H9 (cell line): ENCODE data around the gene NTNG2. TPM values are rescaled to one million over a fixed set of nuclear protein-coding genes. Genes with fewer than 3 reads are reported as not detected.

Experiments
- DNase-seq: peaks from one replicate; pipeline ENCODE4 v3.0.0-alpha.2; 2017
- H2AFZ ChIP-seq: one replicate; pipeline ENCODE4 v1.6.1; 2013; ENCODE audit warnings: mild to moderate bottlenecking, low read length, control low read depth, moderate library complexity
- H2AK5ac ChIP-seq: 2 replicates; pipeline ENCODE4 v1.6.1; 2013; ENCODE audit warnings: low read length, control low read depth, mixed read lengths; ENCODE audit not compliant: insufficient read length
- H2BK120ac ChIP-seq: one replicate; pipeline ENCODE4 v1.6.1; 2013; ENCODE audit warnings: low read depth, mild to moderate bottlenecking, low read length, control low read depth, inconsistent platforms; ENCODE audit not compliant: poor library complexity, severe bottlenecking
- H2BK12ac ChIP-seq: 2 replicates; pipeline ENCODE4 v1.6.1; 2013; ENCODE audit warnings: low read length, control low read depth, mixed read lengths, low read depth; ENCODE audit not compliant: insufficient read length
- H2BK15ac ChIP-seq: 2 replicates; pipeline ENCODE4 v1.6.1; 2013; ENCODE audit warnings: low read depth, low read length, control low read depth
- H2BK20ac ChIP-seq: one replicate; pipeline ENCODE4 v1.6.1; 2013; ENCODE audit warnings: low read depth, mild to moderate bottlenecking, low read length, control low read depth, inconsistent platforms; ENCODE audit not compliant: poor library complexity, severe bottlenecking
- H2BK5ac ChIP-seq: 2 replicates; pipeline ENCODE4 v1.6.1; 2013; ENCODE audit warnings: low read length, control low read depth, mixed read lengths; ENCODE audit not compliant: insufficient read length
- H3K14ac ChIP-seq: 2 replicates; pipeline ENCODE4 v1.6.1; 2013; ENCODE audit warnings: low read length, control low read depth; ENCODE audit not compliant: insufficient read depth
- H3K18ac ChIP-seq: 2 replicates; pipeline ENCODE4 v1.6.1; 2013; ENCODE audit warnings: low read depth, mild to moderate bottlenecking, mixed read lengths, low read length, control low read depth; ENCODE audit not compliant: insufficient read length
- H3K23ac ChIP-seq: 2 replicates; pipeline ENCODE4 v1.6.1; 2013; ENCODE audit warnings: low read length, control low read depth, mixed read lengths, low read depth; ENCODE audit not compliant: insufficient read length
- H3K23me2 ChIP-seq: 2 replicates; pipeline ENCODE4 v1.6.1; 2013; ENCODE audit warnings: low read depth, mild to moderate bottlenecking, mixed read lengths, low read length, control low read depth; ENCODE audit not compliant: insufficient read length, poor library complexity, severe bottlenecking
- H3K27ac ChIP-seq: 2 replicates; pipeline ENCODE4 v1.5.1; 2013; ENCODE audit warnings: low read length, control low read depth, mixed read lengths, low read depth; ENCODE audit not compliant: insufficient read length
- H3K27me3 ChIP-seq: 2 replicates; pipeline ENCODE4 v1.6.1; 2013; ENCODE audit warnings: low read length, control low read depth, inconsistent platforms; ENCODE audit not compliant: insufficient read depth
- H3K4ac ChIP-seq: 2 replicates; pipeline ENCODE4 v1.6.1; 2013; ENCODE audit warnings: low read depth, mild to moderate bottlenecking, control low read depth, inconsistent platforms, low read length, moderate library complexity
- H3K4me1 ChIP-seq: 2 replicates; pipeline ENCODE4 v1.6.1; 2013; ENCODE audit warnings: low read length, control low read depth, inconsistent platforms; ENCODE audit not compliant: insufficient read depth
- H3K4me2 ChIP-seq: 2 replicates; pipeline ENCODE4 v1.6.1; 2013; ENCODE audit warnings: low read length, control low read depth, mixed read lengths; ENCODE audit not compliant: insufficient read length, insufficient read depth
- H3K56ac ChIP-seq: 2 replicates; pipeline ENCODE4 v1.6.1; 2013; ENCODE audit warnings: low read depth, mild to moderate bottlenecking, mixed read lengths, low read length, control low read depth; ENCODE audit not compliant: insufficient read length
- H3K79me1 ChIP-seq: 2 replicates; pipeline ENCODE4 v1.6.1; 2013; ENCODE audit warnings: low read depth, mild to moderate bottlenecking, moderate library complexity, low read length, control low read depth, inconsistent platforms; ENCODE audit not compliant: insufficient read depth, poor library complexity, severe bottlenecking
- H3K79me2 ChIP-seq: 2 replicates; pipeline ENCODE4 v1.6.1; 2013; ENCODE audit warnings: low read length, control low read depth, inconsistent platforms; ENCODE audit not compliant: insufficient read depth
- H3K9ac ChIP-seq: 2 replicates; pipeline ENCODE4 v1.6.1; 2013; ENCODE audit warnings: low read length, control low read depth, mixed read lengths; ENCODE audit not compliant: insufficient read length; ENCODE audit errors: extremely low read depth
- H3K9me3 ChIP-seq: one replicate; pipeline ENCODE4 v1.6.1; 2013; ENCODE audit warnings: low read depth, low read length, inconsistent platforms; ENCODE audit not compliant: control insufficient read depth
- H3T11ph ChIP-seq: one replicate; pipeline ENCODE4 v1.6.1; 2013; ENCODE audit warnings: mild to moderate bottlenecking, low read length, control low read depth, inconsistent platforms
- H4K20me1 ChIP-seq: one replicate; pipeline ENCODE4 v1.6.1; 2013; ENCODE audit not compliant: control insufficient read depth, insufficient read length, insufficient read depth
- H4K5ac ChIP-seq: 2 replicates; pipeline ENCODE4 v1.6.1; 2013; ENCODE audit warnings: low read depth, mild to moderate bottlenecking, mixed read lengths, low read length, control low read depth; ENCODE audit not compliant: insufficient read length
- H4K8ac ChIP-seq: replicated peaks from 2 replicates; pipeline ENCODE4 v1.6.1; 2013; ENCODE audit warnings: low read length, control low read depth, mixed read lengths, low read depth; ENCODE audit not compliant: insufficient read length
- H4K91ac ChIP-seq: 2 replicates; pipeline ENCODE4 v1.6.1; 2013; ENCODE audit warnings: low read depth, mild to moderate bottlenecking, moderate library complexity, mixed read lengths, low read length, control low read depth; ENCODE audit not compliant: insufficient read length
- H3K27ac Mint-ChIP-seq, 3 experiments: 2 replicates in 2 of 3; 3 replicates in 1 of 3; pipeline ENCODE4 v1.8.0; 2020 to 2021; ENCODE audit warnings: mixed read lengths in 3 of 3, mild to moderate bottlenecking in 1 of 3, moderate library complexity in 1 of 3
- H3K27me3 Mint-ChIP-seq: 2 replicates; pipeline ENCODE4 v1.8.0; 2021; ENCODE audit warnings: low read depth, mild to moderate bottlenecking, moderate library complexity, mixed read lengths
- H3K36me3 Mint-ChIP-seq, 3 experiments: 2 replicates in 2 of 3; 3 replicates in 1 of 3; pipeline ENCODE4 v1.8.0; 2020 to 2021; ENCODE audit warnings: low read depth in 3 of 3, mixed read lengths in 3 of 3; ENCODE audit not compliant: insufficient read depth in 1 of 3
- H3K4me1 Mint-ChIP-seq, 2 experiments: 2 replicates each; pipeline ENCODE4 v1.8.0; 2020; ENCODE audit warnings: mixed read lengths in 2 of 2
- H3K4me3 Mint-ChIP-seq, 2 experiments: 2 replicates in 1 of 2; 3 replicates in 1 of 2; pipeline ENCODE4 v1.8.0; 2020 to 2021; ENCODE audit warnings: mild to moderate bottlenecking in 2 of 2, mixed read lengths in 2 of 2, moderate library complexity in 1 of 2
- H3K9me3 Mint-ChIP-seq, 2 experiments: 2 replicates in 1 of 2; 3 replicates in 1 of 2; pipeline ENCODE4 v1.8.0; 2020; ENCODE audit warnings: mild to moderate bottlenecking in 2 of 2, mixed read lengths in 2 of 2, moderate library complexity in 1 of 2
- CTCF ChIP-seq: fragments of 200-600 bp; sonication (generic); conservative IDR thresholded peaks from 3 replicates; pipeline ENCODE4 v1.8.0; 2021; ENCODE audit warnings: antibody characterized with exemption, mild to moderate bottlenecking
- WGBS: extraction: QIAGEN DNeasy Blood & Tissue Kit; methylation state at CpG from one replicate; pipeline ENCODE4 v1.1.7; 2013; ENCODE audit warnings: missing lambda C conversion rate, low lambda C conversion rate, mixed read lengths; ENCODE audit not compliant: insufficient read length; ENCODE audit errors: extremely low coverage; 5-methylcytosine and 5-hydroxymethylcytosine counted together
- total RNA-seq: library from RNA; stranded (reverse); gene quantifications from 2 replicates; pipeline ENCODE4 v1.2.1, GENCODE V29; 2021

NTNG2 gene
- total RNA-seq, 1 experiment from 2014 or later: 0.52 TPM

GRCh38 chr9:132142924-132143323, 18.9 kb upstream of the NTNG2 start:
- no peak overlapping the region for H3T11ph ChIP-seq
- Mint-ChIP-seq H3K27me3 (peaks cover 35% of the 10 kb centered on the region), H3K4me1 (peaks cover 15 to 46% of the 10 kb centered on the region in 2 experiments), H3K36me3 (no peaks in the 10 kb centered on the region), H3K9me3 (no peaks in the 10 kb centered on the region; a peak in 1 of 5 replicates), H3K4me3 (no peak overlapping the region; a peak in 1 of 5 replicates), H3K27ac (peak overlapping the region in 1 of 3 experiments; percentile 33; a peak in 1 of 7 replicates)
- WGBS: no CpG with 5 or more reads among the region's 9 CpGs
- H3K27ac ChIP-seq: no peak overlapping the region
- no peak overlapping the region for H2AK5ac ChIP-seq
- no peaks in the 10 kb centered on the region; the same call in 1 of the 2 replicates for H3K4me1 ChIP-seq
- no peak overlapping the region for H2BK120ac ChIP-seq
- H2AFZ ChIP-seq: no peak overlapping the region
- H3K4ac ChIP-seq: no peak overlapping the region
- no peak overlapping the region for H3K56ac ChIP-seq
- no peak overlapping the region for H4K8ac ChIP-seq
- no peak overlapping the region for H3K14ac ChIP-seq
- H4K91ac ChIP-seq: no peak overlapping the region
- H3K23me2 ChIP-seq: peaks cover 7% of the 10 kb centered on the region
- H2BK15ac ChIP-seq: no peak overlapping the region
- H3K9ac ChIP-seq: no peak overlapping the region
- no peaks in the 10 kb centered on the region for H3K79me2 ChIP-seq
- H2BK5ac ChIP-seq: no peak overlapping the region
- no peak overlapping the region for H4K5ac ChIP-seq
- H3K4me2 ChIP-seq: no peak overlapping the region
- no peaks in the 10 kb centered on the region for H3K9me3 ChIP-seq
- no peaks in the 10 kb centered on the region for H4K20me1 ChIP-seq
- TF ChIP-seq CTCF: no peak
- no peak for DNase-seq
- H3K23ac ChIP-seq: no peak overlapping the region
- H2BK12ac ChIP-seq: no peak overlapping the region
- no peak overlapping the region for H3K18ac ChIP-seq
- H3K79me1 ChIP-seq: no peaks in the 10 kb centered on the region
- no peak overlapping the region for H2BK20ac ChIP-seq
- no peaks in the 10 kb centered on the region; the same call in 1 of the 2 replicates for H3K27me3 ChIP-seq
